Heart left ventricle (tissue), 13 donors: ENCODE data around the gene CDC42SE2.

Source experiments
- CTCF ChIP-seq, 12 donors: fragments of 200-600 bp; sonication (generic) in 4 of 12; IDR thresholded peaks; one replicate each; pipeline versions ENCODE4 v1.5.0 to v1.8.0; 2018 to 2022; ENCODE audit warnings: antibody characterized with exemption in 12 of 12, mild to moderate bottlenecking in 5 of 12
- POLR2A ChIP-seq, 2 donors: fragments of 450-650 bp; IDR thresholded peaks; one replicate each; pipeline ENCODE4 v1.6.1; 2017; ENCODE audit warnings: antibody characterized with exemption in 2 of 2, mild to moderate bottlenecking in 2 of 2, moderate library complexity in 2 of 2
- donor health status: ischemic (EF 13 %, LVEDD 7.1; RV severe dilation, severe dysfunction).
- donor health status: DM: no; HTN: yes; CAD: no.
- donor health status: DM: no; HTN: no; CAD: no.
- donor health status: ischemic (EF 25% LVEDD 6.9; RV normal size, moderate dysfunction).
- donor health status: ischemic (EF 25% LVEDD 5.7; RV mildly dilated, moderate dysfunction).
- donor health status: ischemic (EF 35%, LVEDD 5.7; RV mildly dilated, moderate dysfunction).
- donor health status: nonischemic (EF 11% LVEDD 7.7; RV severe dilation, severe dysfunction).
- donor health status: DM: yes; HTN: yes; CAD: no.
- donor health status: PGD.
- donor health status: ischemic (EF 29% LVEDD 5.4; RV normal size, mild dysfunction).
- donor health status: nonischemic (EF 23%, LVEDD 6.1; RV moderate dilation, normal function).

- no peak for TF ChIP-seq POLR2A (IDR thresholded peaks at IDR 0.05)
- TF ChIP-seq CTCF (IDR thresholded peaks at IDR 0.05), result no peak
Observed at GRCh38 chr5:131330031-131330430, 66.2 kb downstream of the CDC42SE2 start.
